ENCODE measurements around the gene AK4. TPM values are rescaled to one million over a fixed set of nuclear protein-coding genes. Genes with fewer than 3 reads are reported as not detected.
A peak's percentile ranks its signal among the peaks of the same experiment; 100 is the strongest.

The AK4 gene
- total RNA-seq, 1 donor from 2014 or later = 39.7 TPM

DNA sequence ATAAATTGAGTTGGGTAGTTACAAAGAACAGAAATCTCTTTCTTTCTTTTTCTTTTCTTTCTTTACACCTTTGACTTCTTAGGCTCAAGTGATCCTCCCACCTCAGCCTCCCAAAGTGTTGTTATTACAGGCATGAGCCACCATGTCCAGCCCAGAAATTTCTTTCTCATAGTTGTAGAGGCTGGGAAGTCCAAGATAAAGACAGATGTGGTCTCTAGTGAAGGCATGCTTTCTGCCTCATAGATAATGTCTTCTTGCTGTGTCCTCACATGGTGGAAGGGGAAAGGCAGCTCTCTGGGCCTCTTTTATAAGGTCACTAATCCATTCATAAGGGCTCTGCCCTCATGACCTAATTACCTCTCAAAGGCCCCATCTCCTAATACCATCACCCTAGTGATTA is 97.3 kb downstream of the AK4 start:
- Mint-ChIP-seq H3K36me3 (ENCODE audit: low read depth, unreplicated experiment) (no peaks in the 10 kb centered on the region), H3K27ac (ENCODE audit: unreplicated experiment) (no peak overlapping the region), H3K4me1 (ENCODE audit: unreplicated experiment) (no peaks in the 10 kb centered on the region), H3K9me3 (ENCODE audit: unreplicated experiment) (no peaks in the 10 kb centered on the region), H3K27me3 (ENCODE audit: unreplicated experiment) (no peaks in the 10 kb centered on the region), H3K4me3 (ENCODE audit: unreplicated experiment) (no peak overlapping the region)
- no peak for DNase-seq (ENCODE audit: low spot score)
- TF ChIP-seq, protein P1, sequence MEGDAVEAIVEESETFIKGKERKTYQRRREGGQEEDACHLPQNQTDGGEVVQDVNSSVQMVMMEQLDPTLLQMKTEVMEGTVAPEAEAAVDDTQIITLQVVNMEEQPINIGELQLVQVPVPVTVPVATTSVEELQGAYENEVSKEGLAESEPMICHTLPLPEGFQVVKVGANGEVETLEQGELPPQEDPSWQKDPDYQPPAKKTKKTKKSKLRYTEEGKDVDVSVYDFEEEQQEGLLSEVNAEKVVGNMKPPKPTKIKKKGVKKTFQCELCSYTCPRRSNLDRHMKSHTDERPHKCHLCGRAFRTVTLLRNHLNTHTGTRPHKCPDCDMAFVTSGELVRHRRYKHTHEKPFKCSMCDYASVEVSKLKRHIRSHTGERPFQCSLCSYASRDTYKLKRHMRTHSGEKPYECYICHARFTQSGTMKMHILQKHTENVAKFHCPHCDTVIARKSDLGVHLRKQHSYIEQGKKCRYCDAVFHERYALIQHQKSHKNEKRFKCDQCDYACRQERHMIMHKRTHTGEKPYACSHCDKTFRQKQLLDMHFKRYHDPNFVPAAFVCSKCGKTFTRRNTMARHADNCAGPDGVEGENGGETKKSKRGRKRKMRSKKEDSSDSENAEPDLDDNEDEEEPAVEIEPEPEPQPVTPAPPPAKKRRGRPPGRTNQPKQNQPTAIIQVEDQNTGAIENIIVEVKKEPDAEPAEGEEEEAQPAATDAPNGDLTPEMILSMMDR (IDR thresholded peaks at IDR 0.05; ENCODE audit: unreplicated experiment) = no peak

DNA sequence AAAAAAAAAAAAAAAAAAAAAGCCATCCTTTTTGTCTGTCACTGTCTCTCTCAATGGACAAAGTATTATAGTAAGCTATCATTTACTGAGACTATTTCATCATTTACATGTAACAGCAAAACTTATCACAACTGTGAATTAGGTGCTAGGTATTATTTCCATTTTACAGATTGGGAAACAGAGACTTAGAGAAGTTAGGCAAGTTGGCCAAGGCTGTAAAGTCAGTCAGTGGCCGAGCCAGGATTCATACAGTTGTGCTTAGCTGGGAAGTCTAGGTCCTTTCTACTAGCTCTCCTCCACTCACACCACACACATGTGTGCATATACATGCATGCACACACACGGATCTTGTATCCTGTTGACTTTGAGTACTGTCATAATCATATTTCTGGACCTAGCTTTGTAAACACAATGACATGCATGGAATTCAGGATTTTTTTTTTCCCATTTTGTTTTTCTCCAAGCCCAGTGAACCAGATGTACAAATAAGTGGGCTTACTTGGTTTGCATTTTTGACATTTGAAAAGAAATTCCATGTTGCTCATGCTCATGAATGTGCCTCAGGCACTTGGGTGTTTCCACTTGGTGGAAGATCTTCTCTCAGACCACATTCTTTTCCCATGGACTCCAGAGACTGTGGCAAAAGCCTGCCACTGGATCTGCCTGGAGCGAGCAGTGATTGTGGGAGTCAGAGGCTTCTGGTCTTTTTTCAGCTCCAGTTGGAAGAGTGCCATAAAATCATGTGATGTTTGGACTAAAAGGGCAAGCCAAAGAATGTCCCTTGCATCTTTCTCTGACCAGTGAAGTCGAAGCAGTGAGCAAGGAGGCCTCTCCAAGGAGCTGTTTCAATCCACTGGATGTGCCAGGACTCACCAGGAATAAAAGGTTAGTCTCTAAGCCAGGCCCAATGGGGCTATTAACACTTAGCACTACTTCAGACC is 99.7 kb downstream of the AK4 start:
- H3K27ac Mint-ChIP-seq (ENCODE audit: unreplicated experiment) = no peak overlapping the region

DNA sequence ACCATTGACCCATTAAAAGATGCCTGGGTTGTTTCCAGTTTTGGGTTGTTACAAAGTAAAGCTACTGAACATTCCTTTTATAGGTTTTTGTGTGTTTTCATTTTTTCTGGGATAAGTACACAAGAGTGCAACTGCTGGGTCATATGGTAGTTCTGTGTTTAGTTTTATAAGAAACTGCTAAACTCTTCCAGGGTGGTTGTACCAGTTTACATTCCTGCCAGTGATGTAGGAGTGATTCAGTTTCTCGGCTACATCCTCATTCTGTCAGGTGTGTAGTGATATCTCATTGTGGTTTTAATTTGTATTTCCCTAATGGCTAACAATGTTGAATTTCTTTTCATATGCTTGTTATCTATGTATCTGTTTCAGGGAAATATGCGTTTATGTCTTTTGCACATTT is 102.8 kb downstream of the AK4 start:
- DNase-seq (ENCODE audit: low spot score) = no peak
- Mint-ChIP-seq H3K4me3 (ENCODE audit: unreplicated experiment) (no peak overlapping the region), H3K9me3 (ENCODE audit: unreplicated experiment) (no peaks in the 10 kb centered on the region)

More for the DNA sequence above, 99.7 kb downstream of the AK4 start:
- Mint-ChIP-seq H3K36me3 (ENCODE audit: low read depth, unreplicated experiment) (no peaks in the 10 kb centered on the region), H3K4me1 (ENCODE audit: unreplicated experiment) (no peaks in the 10 kb centered on the region), H3K4me3 (ENCODE audit: unreplicated experiment) (no peak overlapping the region), H3K27me3 (ENCODE audit: unreplicated experiment) (no peaks in the 10 kb centered on the region), H3K9me3 (ENCODE audit: unreplicated experiment) (no peaks in the 10 kb centered on the region)
- DNase-seq (ENCODE audit: low spot score) = no peak
- TF ChIP-seq, protein P1 (IDR thresholded peaks at IDR 0.05; ENCODE audit: unreplicated experiment) = no peak

DNA sequence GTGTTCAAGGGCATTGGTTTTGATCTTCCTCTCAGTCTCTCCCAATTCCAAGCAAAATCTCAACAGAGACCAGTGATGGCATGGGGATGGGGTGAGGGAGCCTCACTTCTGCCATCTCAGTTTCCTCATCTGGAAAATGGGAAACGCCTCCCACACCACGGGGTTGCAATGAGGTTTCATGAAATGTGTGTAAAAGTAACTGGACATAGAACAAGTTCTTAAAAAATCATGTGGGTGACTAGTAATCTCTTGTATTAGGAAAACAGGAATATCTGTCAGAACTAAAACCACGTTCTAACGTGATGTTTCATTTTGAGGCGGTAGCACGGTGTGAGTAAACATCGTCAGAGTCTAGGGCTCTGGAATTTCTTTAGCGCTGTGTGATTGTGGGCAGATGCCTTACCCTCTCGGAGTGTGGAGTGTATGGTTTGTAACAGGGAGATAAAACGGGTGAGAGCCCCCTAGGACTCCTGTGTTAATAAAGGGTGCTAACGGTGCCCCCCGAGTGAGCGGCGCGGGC is 105.9 kb downstream of the AK4 start:
- H3K27ac Mint-ChIP-seq (ENCODE audit: unreplicated experiment) = peak overlapping the region; percentile 73
- H3K27me3 Mint-ChIP-seq (ENCODE audit: unreplicated experiment) = peaks cover 8% of the 10 kb centered on the region
- peaks cover 16% of the 10 kb centered on the region for H3K4me1 Mint-ChIP-seq (ENCODE audit: unreplicated experiment)
- TF ChIP-seq, protein P1 (IDR thresholded peaks at IDR 0.05; ENCODE audit: unreplicated experiment) = no peak
- no peaks in the 10 kb centered on the region for H3K9me3 Mint-ChIP-seq (ENCODE audit: unreplicated experiment)
- peaks cover 4% of the 10 kb centered on the region for H3K36me3 Mint-ChIP-seq (ENCODE audit: low read depth, unreplicated experiment)
- DNase-seq (ENCODE audit: low spot score) = no peak
- peak overlapping the region; percentile 96 for H3K4me3 Mint-ChIP-seq (ENCODE audit: unreplicated experiment)

More for the DNA sequence above, 102.8 kb downstream of the AK4 start:
- peaks cover 12% of the 10 kb centered on the region for H3K4me1 Mint-ChIP-seq (ENCODE audit: unreplicated experiment)
- H3K36me3 Mint-ChIP-seq (ENCODE audit: low read depth, unreplicated experiment) = peaks cover 4% of the 10 kb centered on the region
- H3K27me3 Mint-ChIP-seq (ENCODE audit: unreplicated experiment) = peaks cover 8% of the 10 kb centered on the region
- TF ChIP-seq, protein P1 (IDR thresholded peaks at IDR 0.05; ENCODE audit: unreplicated experiment) = no peak
- H3K27ac Mint-ChIP-seq (ENCODE audit: unreplicated experiment) = no peak overlapping the region

All from endothelial cell (in vitro differentiated cells).